HepG2 (cell line): ENCODE results near the gene RPL18. TPM values are rescaled to one million over a fixed set of nuclear protein-coding genes. Genes with fewer than 3 reads are reported as not detected.

Experiments used
- GATAD1 ChIP-seq: IDR thresholded peaks from 2 replicates; pipeline ENCODE4 v1.6.1; 2016; ENCODE audit warnings: missing genetic modification reagents, missing compliant biosample characterization
- NAIF1 ChIP-seq: sonication (generic); formaldehyde crosslinking; IDR thresholded peaks from 2 replicates; pipeline ENCODE4 v1.5.0; 2020; ENCODE audit warnings: mild to moderate bottlenecking, missing genetic modification reagents, borderline replicate concordance
- PCBP1 ChIP-seq: fragments of 200-400 bp; formaldehyde crosslinking; IDR thresholded peaks from 2 replicates; pipeline ENCODE4 v1.6.1; 2017; ENCODE audit warnings: mild to moderate bottlenecking, low read depth, low read length, borderline replicate concordance
- TP53 ChIP-seq: sonication (generic); formaldehyde crosslinking; conservative IDR thresholded peaks from 2 replicates; pipeline ENCODE4 v1.4.0; 2020; ENCODE audit warnings: missing genetic modification reagents
- TSC22D2 ChIP-seq: sonication (generic); formaldehyde crosslinking; IDR thresholded peaks from 2 replicates; pipeline ENCODE4 v1.5.1; 2020; ENCODE audit warnings: missing genetic modification reagents, mild to moderate bottlenecking, borderline replicate concordance
- ZMYM4 ChIP-seq: sonication (generic); formaldehyde crosslinking; IDR thresholded peaks from 2 replicates; pipeline ENCODE4 v1.8.1; 2023; ENCODE audit warnings: mild to moderate bottlenecking, missing genetic modification reagents
- ZNF484 ChIP-seq: sonication (generic); formaldehyde crosslinking; IDR thresholded peaks from 2 replicates; pipeline ENCODE4 v1.5.1; 2020; ENCODE audit warnings: mild to moderate bottlenecking, low read depth, missing genetic modification reagents, borderline replicate concordance
- ZNF616 ChIP-seq: sonication (generic); formaldehyde crosslinking; IDR thresholded peaks from 2 replicates; pipeline ENCODE4 v1.5.0; 2020; ENCODE audit warnings: low read depth, mild to moderate bottlenecking, missing genetic modification reagents
- ZNF678 ChIP-seq: sonication (generic); formaldehyde crosslinking; IDR thresholded peaks from 2 replicates; pipeline ENCODE4 v1.4.0; 2020; ENCODE audit warnings: mild to moderate bottlenecking, missing genetic modification reagents
- polyA plus RNA-seq, 8 experiments: library from polyadenylated mRNA; depleted of rRNA in 3 of 8; stranded (reverse) in 7 of 8; unstranded in 1 of 8; fragments of >200 nt; fragmentation: Illumina TruSeq in 4 of 8; extraction: Trizol in 4 of 8; gene quantifications; 2 replicates each; pipeline versions ENCODE4 v1.2.1 to v1.2.3, GENCODE V29; 2011 to 2016; ENCODE audit warnings: low read depth in 4 of 8, missing spikeins in 1 of 8, mixed read lengths in 1 of 8; ENCODE audit not compliant: insufficient read depth in 1 of 8
- total RNA-seq, 5 experiments: library from RNA; depleted of rRNA; stranded (reverse); fragments of >200 nt; fragmentation: Illumina TruSeq; extraction: Trizol; gene quantifications; 2 replicates each; pipeline ENCODE4 v1.2.3, GENCODE V29; 2016; ENCODE audit warnings: low read depth in 1 of 5
- TF ChIP-seq, protein P1 (sequence below), 2 experiments: fragments of 450-650 bp in 1 of 2; sonication (generic) in 1 of 2; formaldehyde crosslinking in 1 of 2; IDR thresholded peaks; 2 replicates each; pipeline versions ENCODE4 v1.6.1 to v1.8.0; 2016 to 2022; ENCODE audit warnings: antibody characterized with exemption in 1 of 2, mild to moderate bottlenecking in 1 of 2, missing genetic modification reagents in 1 of 2
- TF ChIP-seq, protein P2 (sequence below): sonication (generic); formaldehyde crosslinking; IDR thresholded peaks from 2 replicates; pipeline ENCODE4 v1.8.0; 2022; ENCODE audit warnings: missing genetic modification reagents, mild to moderate bottlenecking, borderline replicate concordance
- TF ChIP-seq, protein P3 (sequence below): sonication (generic); formaldehyde crosslinking; IDR thresholded peaks from 2 replicates; pipeline ENCODE4 v1.9.0; 2021; ENCODE audit warnings: missing genetic modification reagents, mild to moderate bottlenecking, borderline replicate concordance
- TF ChIP-seq, protein P4 (sequence below): sonication (generic); formaldehyde crosslinking; IDR thresholded peaks from 2 replicates; pipeline ENCODE4 v1.4.0; 2020; ENCODE audit warnings: mild to moderate bottlenecking, missing genetic modification reagents

The RPL18 gene
- total and polyA plus RNA-seq, 2 of the 13 experiments (the other 11 are each of a cell fraction or from before 2014, with no cell fraction given) = 1,485 to 1,639 TPM

GRCh38 chr19:48618916-48619691 is at the start of gene RPL18, which contains the start of gene SPHK2 (continued):
- no peak for TF ChIP-seq ZNF484 (CRISPR knock-in tag)
- no peak for TF ChIP-seq ZNF616 (CRISPR knock-in tag)
- TF ChIP-seq, protein P1, sequence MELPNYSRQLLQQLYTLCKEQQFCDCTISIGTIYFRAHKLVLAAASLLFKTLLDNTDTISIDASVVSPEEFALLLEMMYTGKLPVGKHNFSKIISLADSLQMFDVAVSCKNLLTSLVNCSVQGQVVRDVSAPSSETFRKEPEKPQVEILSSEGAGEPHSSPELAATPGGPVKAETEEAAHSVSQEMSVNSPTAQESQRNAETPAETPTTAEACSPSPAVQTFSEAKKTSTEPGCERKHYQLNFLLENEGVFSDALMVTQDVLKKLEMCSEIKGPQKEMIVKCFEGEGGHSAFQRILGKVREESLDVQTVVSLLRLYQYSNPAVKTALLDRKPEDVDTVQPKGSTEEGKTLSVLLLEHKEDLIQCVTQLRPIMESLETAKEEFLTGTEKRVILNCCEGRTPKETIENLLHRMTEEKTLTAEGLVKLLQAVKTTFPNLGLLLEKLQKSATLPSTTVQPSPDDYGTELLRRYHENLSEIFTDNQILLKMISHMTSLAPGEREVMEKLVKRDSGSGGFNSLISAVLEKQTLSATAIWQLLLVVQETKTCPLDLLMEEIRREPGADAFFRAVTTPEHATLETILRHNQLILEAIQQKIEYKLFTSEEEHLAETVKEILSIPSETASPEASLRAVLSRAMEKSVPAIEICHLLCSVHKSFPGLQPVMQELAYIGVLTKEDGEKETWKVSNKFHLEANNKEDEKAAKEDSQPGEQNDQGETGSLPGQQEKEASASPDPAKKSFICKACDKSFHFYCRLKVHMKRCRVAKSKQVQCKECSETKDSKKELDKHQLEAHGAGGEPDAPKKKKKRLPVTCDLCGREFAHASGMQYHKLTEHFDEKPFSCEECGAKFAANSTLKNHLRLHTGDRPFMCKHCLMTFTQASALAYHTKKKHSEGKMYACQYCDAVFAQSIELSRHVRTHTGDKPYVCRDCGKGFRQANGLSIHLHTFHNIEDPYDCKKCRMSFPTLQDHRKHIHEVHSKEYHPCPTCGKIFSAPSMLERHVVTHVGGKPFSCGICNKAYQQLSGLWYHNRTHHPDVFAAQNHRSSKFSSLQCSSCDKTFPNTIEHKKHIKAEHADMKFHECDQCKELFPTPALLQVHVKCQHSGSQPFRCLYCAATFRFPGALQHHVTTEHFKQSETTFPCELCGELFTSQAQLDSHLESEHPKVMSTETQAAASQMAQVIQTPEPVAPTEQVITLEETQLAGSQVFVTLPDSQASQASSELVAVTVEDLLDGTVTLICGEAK (IDR thresholded peaks at IDR 0.05) = no peak
- TF ChIP-seq, protein P1 (CRISPR knock-in tag; IDR thresholded peaks at IDR 0.05) = peak; percentile 88
- 0 out of 2 replicates have a peak, but pooled peaks have one; percentile 11 for TF ChIP-seq TSC22D2 (CRISPR knock-in tag)
- TF ChIP-seq ZMYM4 = peak; percentile 82; the same call in 1 of the 2 replicates
- TF ChIP-seq GATAD1 (CRISPR knock-in tag) = peak; percentile 99
- TF ChIP-seq ZNF678 = no peak
- TF ChIP-seq, protein P2, sequence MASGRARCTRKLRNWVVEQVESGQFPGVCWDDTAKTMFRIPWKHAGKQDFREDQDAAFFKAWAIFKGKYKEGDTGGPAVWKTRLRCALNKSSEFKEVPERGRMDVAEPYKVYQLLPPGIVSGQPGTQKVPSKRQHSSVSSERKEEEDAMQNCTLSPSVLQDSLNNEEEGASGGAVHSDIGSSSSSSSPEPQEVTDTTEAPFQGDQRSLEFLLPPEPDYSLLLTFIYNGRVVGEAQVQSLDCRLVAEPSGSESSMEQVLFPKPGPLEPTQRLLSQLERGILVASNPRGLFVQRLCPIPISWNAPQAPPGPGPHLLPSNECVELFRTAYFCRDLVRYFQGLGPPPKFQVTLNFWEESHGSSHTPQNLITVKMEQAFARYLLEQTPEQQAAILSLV (CRISPR knock-in tag) = peak; percentile 97
- TF ChIP-seq, protein P3, sequence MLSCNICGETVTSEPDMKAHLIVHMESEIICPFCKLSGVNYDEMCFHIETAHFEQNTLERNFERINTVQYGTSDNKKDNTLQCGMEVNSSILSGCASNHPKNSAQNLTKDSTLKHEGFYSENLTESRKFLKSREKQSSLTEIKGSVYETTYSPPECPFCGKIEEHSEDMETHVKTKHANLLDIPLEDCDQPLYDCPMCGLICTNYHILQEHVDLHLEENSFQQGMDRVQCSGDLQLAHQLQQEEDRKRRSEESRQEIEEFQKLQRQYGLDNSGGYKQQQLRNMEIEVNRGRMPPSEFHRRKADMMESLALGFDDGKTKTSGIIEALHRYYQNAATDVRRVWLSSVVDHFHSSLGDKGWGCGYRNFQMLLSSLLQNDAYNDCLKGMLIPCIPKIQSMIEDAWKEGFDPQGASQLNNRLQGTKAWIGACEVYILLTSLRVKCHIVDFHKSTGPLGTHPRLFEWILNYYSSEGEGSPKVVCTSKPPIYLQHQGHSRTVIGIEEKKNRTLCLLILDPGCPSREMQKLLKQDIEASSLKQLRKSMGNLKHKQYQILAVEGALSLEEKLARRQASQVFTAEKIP (CRISPR knock-in tag) = no peak
- TF ChIP-seq, protein P4, sequence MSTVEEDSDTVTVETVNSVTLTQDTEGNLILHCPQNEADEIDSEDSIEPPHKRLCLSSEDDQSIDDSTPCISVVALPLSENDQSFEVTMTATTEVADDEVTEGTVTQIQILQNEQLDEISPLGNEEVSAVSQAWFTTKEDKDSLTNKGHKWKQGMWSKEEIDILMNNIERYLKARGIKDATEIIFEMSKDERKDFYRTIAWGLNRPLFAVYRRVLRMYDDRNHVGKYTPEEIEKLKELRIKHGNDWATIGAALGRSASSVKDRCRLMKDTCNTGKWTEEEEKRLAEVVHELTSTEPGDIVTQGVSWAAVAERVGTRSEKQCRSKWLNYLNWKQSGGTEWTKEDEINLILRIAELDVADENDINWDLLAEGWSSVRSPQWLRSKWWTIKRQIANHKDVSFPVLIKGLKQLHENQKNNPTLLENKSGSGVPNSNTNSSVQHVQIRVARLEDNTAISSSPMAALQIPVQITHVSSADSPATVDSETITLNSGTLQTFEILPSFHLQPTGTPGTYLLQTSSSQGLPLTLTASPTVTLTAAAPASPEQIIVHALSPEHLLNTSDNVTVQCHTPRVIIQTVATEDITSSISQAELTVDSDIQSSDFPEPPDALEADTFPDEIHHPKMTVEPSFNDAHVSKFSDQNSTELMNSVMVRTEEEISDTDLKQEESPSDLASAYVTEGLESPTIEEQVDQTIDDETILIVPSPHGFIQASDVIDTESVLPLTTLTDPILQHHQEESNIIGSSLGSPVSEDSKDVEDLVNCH (CRISPR knock-in tag) = no peak
- no peak; the same call in 1 of the 2 replicates for TF ChIP-seq TP53
- peak; percentile 95 for TF ChIP-seq PCBP1
- TF ChIP-seq NAIF1 (CRISPR knock-in tag) = no peak; the same call in none of the 2 replicates
